ENCODE measurements around the gene SCUBE1. TPM values are rescaled to one million over a fixed set of nuclear protein-coding genes. Genes with fewer than 3 reads are reported as not detected.

Gene SCUBE1
- polyA plus RNA-seq: 1 to 10 TPM in 2 of 4 donors, under 1 TPM in 2; 0.45 to 5.4 (median 1.6) TPM
- long read RNA-seq, donor 1: 0 reads
- long read RNA-seq, donor 2: 0 reads
- long read RNA-seq, donor 3: 0 reads
- long read RNA-seq, donor 4: 0 reads
- long read RNA-seq, donor 5: 0 reads
- long read RNA-seq, donor 6: 0 reads
- long read RNA-seq, donor 7: 0 reads
- long read RNA-seq, donor 8: 0 reads
- long read RNA-seq, donor 9: 0 reads
- long read RNA-seq, donor 10: 0 reads

DNA sequence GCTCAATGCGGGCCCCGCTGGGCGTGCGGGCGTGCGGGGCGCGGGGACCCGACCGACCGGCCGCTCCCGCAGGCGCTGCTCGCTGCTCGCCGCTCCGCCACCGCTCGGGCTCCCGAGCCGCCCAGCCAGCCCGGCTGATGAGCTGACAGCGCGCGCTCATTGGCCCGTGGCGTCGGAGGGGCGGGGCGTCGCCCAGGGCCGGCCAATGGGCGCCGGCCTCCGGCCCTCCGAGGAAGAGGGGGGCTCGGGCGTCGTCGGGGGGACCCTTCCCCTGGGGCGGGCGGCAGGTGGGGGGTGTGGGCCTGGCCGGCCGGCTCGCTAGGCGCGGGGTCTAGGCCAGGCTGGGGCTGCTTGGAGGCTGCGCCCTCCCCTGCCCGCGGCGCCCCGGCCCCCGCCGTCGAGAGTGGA, at the start of gene SCUBE1:
Gene SCUBE1, minus strand, starts transcription at position 111 of the 408 bp plus-strand sequence. CDS start 111 bp downstream, outside the sequence.
- no peak within 1 kb of the TSS for H3K27ac ChIP-seq (ENCODE audit: low read depth in 1 of 3, low read length in 2 of 3)
- no peaks in the 10 kb centered on the region for H3K4me1 ChIP-seq (ENCODE audit: control insufficient read depth in 3 of 3, insufficient read depth in 2 of 3, low read depth in 1 of 3, low read length in 2 of 3)
- H3K4me3 ChIP-seq (ENCODE audit: low read depth in 1 of 3, low read length in 3 of 3): peak within 1 kb of the TSS in 1 of 3 donors; percentile 57
- no peaks in the 10 kb centered on the region for H3K9me3 ChIP-seq (ENCODE audit: control insufficient read depth in 2 of 2, insufficient read depth in 1 of 2, low read depth in 1 of 2, low read length in 1 of 2)
- WGBS, 3 donors: 1 to 4% (median 4%) methylated on average over 21 to 56 of the region's 56 CpGs
- peaks cover 8 to 43% (median 12%) of the 10 kb centered on the region in 3 donors for H3K27me3 ChIP-seq (ENCODE audit: control insufficient read depth in 3 of 3, insufficient read depth in 3 of 3, low read length in 3 of 3)
- no peak for FAIRE-seq
- DNase-seq: peak; percentile 40 to 66
- H3K36me3 ChIP-seq (ENCODE audit: control insufficient read depth in 3 of 3, insufficient read depth in 2 of 3, low read depth in 1 of 3, low read length in 3 of 3): no peaks in the 10 kb centered on the region

DNA sequence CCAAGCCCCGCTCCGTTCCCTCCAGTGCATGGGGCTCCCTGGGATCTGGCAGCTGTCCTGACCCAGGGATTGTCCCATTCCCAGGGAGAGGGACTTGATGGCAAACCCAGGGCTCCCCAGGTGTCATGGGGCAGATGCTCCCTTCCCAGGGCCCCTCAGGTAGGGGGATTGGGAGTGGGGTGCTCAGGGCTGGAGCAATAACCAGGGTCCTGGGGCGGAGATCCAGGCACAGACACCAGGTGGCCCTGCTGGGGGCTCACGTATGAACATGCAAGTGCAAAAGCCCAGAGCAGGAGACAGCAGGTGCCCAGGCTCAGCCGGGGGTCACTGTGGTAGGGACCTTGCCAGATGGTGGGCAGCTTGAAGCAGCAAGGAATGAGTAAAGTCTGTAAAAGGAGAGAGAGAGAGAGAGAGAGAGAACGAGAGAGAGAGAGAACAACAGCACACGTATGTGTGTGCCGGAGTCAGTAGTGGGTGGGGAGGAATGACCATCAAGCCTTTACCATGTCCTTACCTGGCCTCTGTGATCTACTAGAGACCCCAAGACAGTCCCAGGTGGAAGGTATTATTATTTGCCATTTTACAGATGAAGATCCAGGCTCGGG, 49.3 kb upstream of the SCUBE1 start:
- Histone ChIP-seq H3K27me3 (ENCODE audit: control insufficient read depth in 3 of 3, insufficient read depth in 3 of 3, low read length in 3 of 3) (no peaks in the 10 kb centered on the region), H3K4me1 (ENCODE audit: control insufficient read depth in 3 of 3, insufficient read depth in 2 of 3, low read depth in 1 of 3, low read length in 2 of 3) (peaks cover 0 to 6% (median 0%) of the 10 kb centered on the region in 3 donors), H3K27ac (ENCODE audit: low read depth in 1 of 3, low read length in 2 of 3) (no peak overlapping the region), H3K9me3 (ENCODE audit: control insufficient read depth in 2 of 2, insufficient read depth in 1 of 2, low read depth in 1 of 2, low read length in 1 of 2) (peaks cover 0 to 9% of the 10 kb centered on the region in 2 donors), H3K36me3 (ENCODE audit: control insufficient read depth in 3 of 3, insufficient read depth in 2 of 3, low read depth in 1 of 3, low read length in 3 of 3) (no peaks in the 10 kb centered on the region), H3K4me3 (ENCODE audit: low read depth in 1 of 3, low read length in 3 of 3) (no peak overlapping the region)
- DNase-seq: no peak
- 75 to 85% (median 81%) methylated on average over 9 of the region's 9 CpGs for WGBS, 3 donors
- FAIRE-seq: no peak

DNA sequence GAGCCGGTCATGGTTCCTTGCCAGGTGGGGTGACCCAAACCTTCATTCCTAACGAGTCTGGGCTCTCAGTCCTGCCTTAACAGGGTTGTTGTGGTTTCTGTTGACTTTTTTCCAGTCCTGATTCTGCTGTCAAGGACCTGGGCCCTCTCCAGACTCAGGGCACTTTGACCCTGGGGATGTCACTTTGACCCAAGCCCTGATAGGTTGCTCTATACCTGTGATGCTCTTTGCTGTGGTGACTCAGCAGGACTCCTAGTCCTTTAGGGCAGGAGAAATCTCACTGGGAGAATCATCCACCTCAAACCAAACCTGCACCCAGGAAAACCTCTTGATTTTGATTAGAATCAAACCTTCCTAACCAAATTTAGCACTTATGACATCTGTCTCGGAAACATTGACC, 48.1 kb upstream of the SCUBE1 start:
- H3K4me3 ChIP-seq (ENCODE audit: low read depth in 1 of 3, low read length in 3 of 3): no peak overlapping the region

DNA sequence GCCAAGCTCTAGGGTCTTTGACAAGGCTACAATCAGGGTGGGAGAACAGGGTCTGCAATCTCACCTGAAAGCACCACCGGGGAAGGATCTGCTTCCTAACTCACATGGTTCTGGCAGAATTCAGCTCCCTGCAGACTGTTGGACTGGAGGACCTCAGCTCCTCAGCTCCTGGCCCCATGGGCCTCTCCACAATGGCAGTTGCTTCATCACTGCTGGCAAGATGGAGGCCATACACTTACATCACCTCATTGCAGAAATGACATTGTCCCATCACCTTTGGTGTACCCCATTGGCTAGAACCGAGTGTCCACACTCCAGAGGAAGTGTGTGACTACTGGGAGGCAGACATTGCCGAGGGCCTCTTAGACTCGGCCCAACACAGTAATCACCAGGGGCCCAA, 47.7 kb upstream of the SCUBE1 start:
- H3K36me3 ChIP-seq (ENCODE audit: control insufficient read depth in 3 of 3, insufficient read depth in 2 of 3, low read depth in 1 of 3, low read length in 3 of 3): no peaks in the 10 kb centered on the region
- H3K4me3 ChIP-seq (ENCODE audit: low read depth in 1 of 3, low read length in 3 of 3): no peak overlapping the region
- DNase-seq (no peak), FAIRE-seq (no peak)
- 61 to 88% (median 79%) methylated on average over 4 of the region's 4 CpGs for WGBS, 3 donors
- peaks cover 0 to 9% of the 10 kb centered on the region in 2 donors for H3K9me3 ChIP-seq (ENCODE audit: control insufficient read depth in 2 of 2, insufficient read depth in 1 of 2, low read depth in 1 of 2, low read length in 1 of 2)
- H3K27me3 ChIP-seq (ENCODE audit: control insufficient read depth in 3 of 3, insufficient read depth in 3 of 3, low read length in 3 of 3): no peaks in the 10 kb centered on the region
- peaks cover 0 to 6% (median 0%) of the 10 kb centered on the region in 3 donors for H3K4me1 ChIP-seq (ENCODE audit: control insufficient read depth in 3 of 3, insufficient read depth in 2 of 3, low read depth in 1 of 3, low read length in 2 of 3)
- no peak overlapping the region for H3K27ac ChIP-seq (ENCODE audit: low read depth in 1 of 3, low read length in 2 of 3)

More for the DNA sequence above, 48.1 kb upstream of the SCUBE1 start:
- no peaks in the 10 kb centered on the region for H3K36me3 ChIP-seq (ENCODE audit: control insufficient read depth in 3 of 3, insufficient read depth in 2 of 3, low read depth in 1 of 3, low read length in 3 of 3)
- H3K27me3 ChIP-seq (ENCODE audit: control insufficient read depth in 3 of 3, insufficient read depth in 3 of 3, low read length in 3 of 3): no peaks in the 10 kb centered on the region
- H3K9me3 ChIP-seq (ENCODE audit: control insufficient read depth in 2 of 2, insufficient read depth in 1 of 2, low read depth in 1 of 2, low read length in 1 of 2): peaks cover 0 to 9% of the 10 kb centered on the region in 2 donors
- WGBS, 3 donors: 67 to 76% (median 69%) methylated on average over 3 of the region's 3 CpGs
- no peak for DNase-seq
- no peak for FAIRE-seq
- no peak overlapping the region for H3K27ac ChIP-seq (ENCODE audit: low read depth in 1 of 3, low read length in 2 of 3)
- peaks cover 0 to 6% (median 0%) of the 10 kb centered on the region in 3 donors for H3K4me1 ChIP-seq (ENCODE audit: control insufficient read depth in 3 of 3, insufficient read depth in 2 of 3, low read depth in 1 of 3, low read length in 2 of 3)

DNA sequence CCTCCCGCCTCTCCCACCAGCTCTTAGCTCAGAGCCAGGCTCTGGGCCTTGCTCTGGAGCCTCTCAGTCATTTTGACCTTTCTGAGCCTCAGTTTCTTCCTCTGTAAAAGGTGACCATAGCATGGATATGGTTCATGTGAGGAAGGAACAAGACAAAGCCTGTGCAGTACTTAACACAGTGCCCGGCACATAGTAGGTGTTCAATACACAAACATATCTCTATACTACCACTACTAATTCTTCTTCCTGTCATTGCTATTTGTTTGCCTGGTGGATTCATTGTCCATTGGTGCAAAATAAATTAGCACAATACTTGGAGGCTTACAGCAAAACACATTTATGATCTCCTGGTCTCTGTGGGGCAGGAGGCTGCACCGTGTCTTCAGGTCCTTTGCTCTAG, 47.0 kb upstream of the SCUBE1 start:
- no peak overlapping the region for H3K27ac ChIP-seq (ENCODE audit: low read depth in 1 of 3, low read length in 2 of 3)
- DNase-seq (no peak), FAIRE-seq (no peak)
- peaks cover 0 to 9% of the 10 kb centered on the region in 2 donors for H3K9me3 ChIP-seq (ENCODE audit: control insufficient read depth in 2 of 2, insufficient read depth in 1 of 2, low read depth in 1 of 2, low read length in 1 of 2)
- peaks cover 0 to 6% (median 0%) of the 10 kb centered on the region in 3 donors for H3K4me1 ChIP-seq (ENCODE audit: control insufficient read depth in 3 of 3, insufficient read depth in 2 of 3, low read depth in 1 of 3, low read length in 2 of 3)
- H3K4me3 ChIP-seq (ENCODE audit: low read depth in 1 of 3, low read length in 3 of 3): no peak overlapping the region
- H3K27me3 ChIP-seq (ENCODE audit: control insufficient read depth in 3 of 3, insufficient read depth in 3 of 3, low read length in 3 of 3): no peaks in the 10 kb centered on the region
- H3K36me3 ChIP-seq (ENCODE audit: control insufficient read depth in 3 of 3, insufficient read depth in 2 of 3, low read depth in 1 of 3, low read length in 3 of 3): no peaks in the 10 kb centered on the region
- 80 to 90% (median 87%) methylated on average over 3 of the region's 3 CpGs for WGBS, 3 donors

DNA sequence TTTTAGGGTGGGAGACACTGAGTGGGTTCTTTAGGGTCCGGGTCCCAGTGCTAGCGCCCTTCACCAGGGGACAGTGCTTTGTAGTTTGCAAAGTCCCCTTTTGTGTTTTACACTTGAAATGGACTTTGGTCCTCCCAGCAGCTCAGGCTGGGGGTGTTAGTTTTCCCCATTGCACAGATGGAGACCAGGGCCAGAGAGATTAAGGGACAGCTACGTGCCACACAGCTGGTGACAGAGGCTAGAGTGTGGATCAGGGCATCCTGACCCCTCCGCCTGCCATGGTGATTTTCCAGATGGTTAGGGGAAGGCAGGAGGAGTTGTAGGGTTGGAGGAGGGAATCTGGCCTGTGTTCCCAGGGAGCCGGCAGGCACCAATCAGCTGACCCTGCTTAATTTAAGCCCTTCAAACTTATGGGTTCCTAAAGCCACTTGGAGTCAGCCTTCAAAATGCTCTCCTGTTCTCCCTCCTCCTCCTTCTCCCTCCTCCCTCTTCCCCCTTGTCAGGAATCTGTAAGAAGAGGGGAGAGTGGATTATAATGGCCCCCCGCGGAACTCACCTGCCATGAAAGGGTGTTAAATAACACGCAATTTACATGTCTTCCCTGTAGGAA, 46.2 kb upstream of the SCUBE1 start:
- DNase-seq: peak in 1 of 2 donors; percentile 32
- Histone ChIP-seq H3K9me3 (ENCODE audit: control insufficient read depth in 2 of 2, insufficient read depth in 1 of 2, low read depth in 1 of 2, low read length in 1 of 2) (peaks cover 0 to 9% of the 10 kb centered on the region in 2 donors), H3K27me3 (ENCODE audit: control insufficient read depth in 3 of 3, insufficient read depth in 3 of 3, low read length in 3 of 3) (peaks cover 0 to 3% (median 0%) of the 10 kb centered on the region in 3 donors), H3K4me1 (ENCODE audit: control insufficient read depth in 3 of 3, insufficient read depth in 2 of 3, low read depth in 1 of 3, low read length in 2 of 3) (peaks cover 0 to 6% (median 0%) of the 10 kb centered on the region in 3 donors), H3K27ac (ENCODE audit: low read depth in 1 of 3, low read length in 2 of 3) (no peak overlapping the region), H3K4me3 (ENCODE audit: low read depth in 1 of 3, low read length in 3 of 3) (no peak overlapping the region), H3K36me3 (ENCODE audit: control insufficient read depth in 3 of 3, insufficient read depth in 2 of 3, low read depth in 1 of 3, low read length in 3 of 3) (no peaks in the 10 kb centered on the region)
- WGBS, 3 donors: 70 to 81% (median 78%) methylated on average over 8 of the region's 8 CpGs
- FAIRE-seq: no peak

DNA sequence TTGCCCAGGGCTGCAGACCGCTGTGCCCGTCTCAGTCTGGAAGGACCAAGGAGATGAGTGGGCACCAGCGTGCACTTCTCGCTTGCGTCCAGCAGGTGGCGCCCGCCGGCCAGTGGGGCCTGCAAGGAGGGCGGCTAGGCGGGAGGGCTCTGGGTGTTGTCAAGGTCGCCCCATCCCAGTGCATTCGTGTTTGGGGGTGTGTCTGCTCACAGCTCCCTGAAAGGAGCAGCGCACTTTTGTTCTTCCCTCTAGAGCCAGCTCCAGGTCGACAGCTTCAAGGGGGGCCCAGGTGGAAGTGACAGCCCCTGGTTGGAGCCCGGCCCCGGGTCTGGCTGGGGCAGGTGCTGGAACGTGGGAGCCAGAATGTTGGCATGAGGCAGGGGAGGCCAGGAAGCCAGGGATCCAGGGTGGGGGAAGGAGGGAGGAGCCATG, 45.3 kb upstream of the SCUBE1 start:
- Histone ChIP-seq H3K27me3 (ENCODE audit: control insufficient read depth in 3 of 3, insufficient read depth in 3 of 3, low read length in 3 of 3) (peaks cover 0 to 3% (median 0%) of the 10 kb centered on the region in 3 donors), H3K27ac (ENCODE audit: low read depth in 1 of 3, low read length in 2 of 3) (no peak overlapping the region), H3K9me3 (ENCODE audit: control insufficient read depth in 2 of 2, insufficient read depth in 1 of 2, low read depth in 1 of 2, low read length in 1 of 2) (peaks cover 0 to 4% of the 10 kb centered on the region in 2 donors), H3K36me3 (ENCODE audit: control insufficient read depth in 3 of 3, insufficient read depth in 2 of 3, low read depth in 1 of 3, low read length in 3 of 3) (no peaks in the 10 kb centered on the region), H3K4me1 (ENCODE audit: control insufficient read depth in 3 of 3, insufficient read depth in 2 of 3, low read depth in 1 of 3, low read length in 2 of 3) (peaks cover 0 to 6% (median 0%) of the 10 kb centered on the region in 3 donors), H3K4me3 (ENCODE audit: low read depth in 1 of 3, low read length in 3 of 3) (no peak overlapping the region)
- DNase-seq (peak; percentile 51 to 88), FAIRE-seq (no peak)
- 6 to 9% (median 8%) methylated on average over 17 of the region's 17 CpGs for WGBS, 3 donors

DNA sequence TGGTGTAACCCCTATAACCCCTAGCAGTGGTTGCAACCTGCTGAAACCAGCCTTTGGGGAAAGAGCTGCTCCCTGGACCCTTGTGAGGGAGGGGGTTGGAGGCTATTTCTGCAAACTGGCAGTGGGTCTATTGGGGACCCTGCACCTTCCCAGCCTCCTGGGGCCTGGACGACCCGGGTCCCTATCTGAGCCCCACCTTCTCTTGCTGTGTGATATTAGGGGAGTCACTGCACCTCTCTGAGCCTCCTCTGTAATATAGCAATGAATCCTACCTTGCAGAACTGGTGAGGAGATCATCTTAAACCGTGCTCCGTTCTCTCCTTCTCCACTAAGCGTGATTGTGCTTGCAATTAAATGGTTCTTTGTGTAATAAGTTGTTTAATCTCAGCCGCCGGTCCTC, 44.6 kb upstream of the SCUBE1 start:
- H3K4me1 ChIP-seq (ENCODE audit: control insufficient read depth in 3 of 3, insufficient read depth in 2 of 3, low read depth in 1 of 3, low read length in 2 of 3): peaks cover 0 to 6% (median 0%) of the 10 kb centered on the region in 3 donors
- H3K27me3 ChIP-seq (ENCODE audit: control insufficient read depth in 3 of 3, insufficient read depth in 3 of 3, low read length in 3 of 3): peaks cover 0 to 3% (median 0%) of the 10 kb centered on the region in 3 donors
- no peaks in the 10 kb centered on the region for H3K36me3 ChIP-seq (ENCODE audit: control insufficient read depth in 3 of 3, insufficient read depth in 2 of 3, low read depth in 1 of 3, low read length in 3 of 3)
- H3K9me3 ChIP-seq (ENCODE audit: control insufficient read depth in 2 of 2, insufficient read depth in 1 of 2, low read depth in 1 of 2, low read length in 1 of 2): peaks cover 0 to 4% of the 10 kb centered on the region in 2 donors
- H3K4me3 ChIP-seq (ENCODE audit: low read depth in 1 of 3, low read length in 3 of 3): no peak overlapping the region
- no peak for DNase-seq
- H3K27ac ChIP-seq (ENCODE audit: low read depth in 1 of 3, low read length in 2 of 3): no peak overlapping the region
- no peak for FAIRE-seq
- WGBS, 3 donors: 49 to 63% (median 57%) methylated on average over 7 of the region's 7 CpGs
